Measurements from ENCODE around the gene FAM228B.
A peak's percentile ranks its signal among the peaks of the same experiment; 100 is the strongest.

FAM228B gene

DNA sequence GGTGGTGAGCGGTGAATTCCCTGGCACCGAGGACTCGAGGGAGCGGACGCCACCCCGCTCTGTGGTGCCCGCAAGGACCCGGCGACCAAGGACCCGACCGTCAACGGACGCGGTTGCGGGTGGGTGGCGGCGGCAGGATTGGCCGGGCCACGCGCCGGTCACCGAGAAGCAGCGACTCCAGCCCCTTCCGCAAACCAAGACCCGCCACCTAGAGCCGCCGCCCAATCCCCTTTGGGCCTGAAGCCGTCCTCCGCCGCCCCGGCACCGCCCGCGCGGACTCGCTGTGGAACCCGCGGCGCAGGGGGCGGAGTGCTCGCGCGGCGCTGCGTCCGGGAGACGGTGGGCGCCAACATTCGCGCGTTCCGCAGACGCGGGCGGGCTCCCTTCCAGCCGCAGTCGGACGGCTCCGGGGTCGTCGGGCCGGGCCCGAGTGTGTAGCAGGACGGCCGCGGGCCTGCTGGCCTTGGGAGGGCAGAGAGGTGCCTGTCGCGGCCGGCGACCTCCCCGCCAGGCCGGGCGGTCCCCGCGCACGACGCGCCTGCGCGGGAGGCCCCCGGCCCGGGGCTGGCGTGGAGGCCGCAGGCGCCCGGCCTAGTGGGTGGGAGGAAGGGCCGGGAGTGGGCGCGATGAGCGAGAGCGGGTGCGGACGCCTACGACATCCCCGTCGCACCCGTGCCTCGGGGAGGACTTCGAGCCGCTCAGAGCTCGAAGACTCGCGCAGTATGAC lies at the start of gene FAM228B, which contains the start of gene PFN4:
Gene FAM228B (plus strand): TSS at position 275 of the 727 bp plus-strand sequence. CDS start 893 bp downstream, outside the sequence.
Gene PFN4 (minus strand): TSS at position 140 of the 727 bp plus-strand sequence. CDS start 799 bp downstream, outside the sequence.
- Histone ChIP-seq H3K27me3 (replicated peaks; ENCODE audit: control insufficient read depth, insufficient read depth, low read length) (no peaks in the 10 kb centered on the region), H3K9ac (ENCODE audit: low read length) (peak within 1 kb of the TSS; percentile 95), H3K4me1 (ENCODE audit: control insufficient read depth, insufficient read depth, low read length) (peaks cover 18% of the 10 kb centered on the region), H3K4me3 (ENCODE audit: low read length) (peak within 1 kb of the TSS; percentile 94), H3K36me3 (ENCODE audit: control insufficient read depth, insufficient read depth, low read length, severe bottlenecking) (no peaks in the 10 kb centered on the region), H3K9me3 (ENCODE audit: control insufficient read depth, low read length) (no peaks in the 10 kb centered on the region)
- peak; percentile 94 for DNase-seq (ENCODE audit: low read depth)

DNA sequence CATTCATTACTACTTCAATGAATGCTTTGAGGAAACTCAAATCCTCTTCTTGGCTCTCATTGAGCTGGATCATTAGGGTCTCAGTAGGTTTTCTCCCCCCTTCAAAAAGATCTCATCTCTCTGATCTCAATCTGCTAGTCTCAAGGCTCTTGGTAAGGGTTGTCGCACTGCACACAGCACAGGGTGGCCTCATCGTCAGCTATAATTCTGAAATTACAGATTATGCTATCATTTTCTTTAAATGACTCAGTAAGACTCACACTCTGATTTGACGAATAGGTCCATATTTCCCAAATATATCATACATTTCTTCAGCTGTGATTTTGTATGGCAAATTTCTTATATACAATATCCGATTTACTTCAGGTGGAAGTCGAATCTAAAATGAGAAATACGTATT lies 49.5 kb upstream of the FAM228B start:
- Histone ChIP-seq H3K4me1 (ENCODE audit: control insufficient read depth, insufficient read depth, low read length) (peaks cover 13% of the 10 kb centered on the region), H3K36me3 (ENCODE audit: control insufficient read depth, insufficient read depth, low read length, severe bottlenecking) (peaks cover 45% of the 10 kb centered on the region), H3K27me3 (replicated peaks; ENCODE audit: control insufficient read depth, insufficient read depth, low read length) (no peaks in the 10 kb centered on the region), H3K9ac (ENCODE audit: low read length) (no peak overlapping the region), H3K4me3 (ENCODE audit: low read length) (no peak overlapping the region), H3K9me3 (ENCODE audit: control insufficient read depth, low read length) (no peaks in the 10 kb centered on the region)
- DNase-seq (ENCODE audit: low read depth), result no peak

- peaks cover 13% of the 10 kb centered on the region for H3K4me1 ChIP-seq (ENCODE audit: control insufficient read depth, insufficient read depth, low read length)
- no peaks in the 10 kb centered on the region for H3K9me3 ChIP-seq (ENCODE audit: control insufficient read depth, low read length)
- DNase-seq (ENCODE audit: low read depth), result peak; percentile 21
- no peaks in the 10 kb centered on the region for H3K27me3 ChIP-seq (replicated peaks; ENCODE audit: control insufficient read depth, insufficient read depth, low read length)
- peak overlapping the region; percentile 98 for H3K4me3 ChIP-seq (ENCODE audit: low read length)
- H3K36me3 ChIP-seq (ENCODE audit: control insufficient read depth, insufficient read depth, low read length, severe bottlenecking), result peaks cover 46% of the 10 kb centered on the region
- H3K9ac ChIP-seq (ENCODE audit: low read length), result peak overlapping the region; percentile 94
Measured at GRCh38 chr2:24075259-24075658, 48.0 kb upstream of the FAM228B start.

DNA sequence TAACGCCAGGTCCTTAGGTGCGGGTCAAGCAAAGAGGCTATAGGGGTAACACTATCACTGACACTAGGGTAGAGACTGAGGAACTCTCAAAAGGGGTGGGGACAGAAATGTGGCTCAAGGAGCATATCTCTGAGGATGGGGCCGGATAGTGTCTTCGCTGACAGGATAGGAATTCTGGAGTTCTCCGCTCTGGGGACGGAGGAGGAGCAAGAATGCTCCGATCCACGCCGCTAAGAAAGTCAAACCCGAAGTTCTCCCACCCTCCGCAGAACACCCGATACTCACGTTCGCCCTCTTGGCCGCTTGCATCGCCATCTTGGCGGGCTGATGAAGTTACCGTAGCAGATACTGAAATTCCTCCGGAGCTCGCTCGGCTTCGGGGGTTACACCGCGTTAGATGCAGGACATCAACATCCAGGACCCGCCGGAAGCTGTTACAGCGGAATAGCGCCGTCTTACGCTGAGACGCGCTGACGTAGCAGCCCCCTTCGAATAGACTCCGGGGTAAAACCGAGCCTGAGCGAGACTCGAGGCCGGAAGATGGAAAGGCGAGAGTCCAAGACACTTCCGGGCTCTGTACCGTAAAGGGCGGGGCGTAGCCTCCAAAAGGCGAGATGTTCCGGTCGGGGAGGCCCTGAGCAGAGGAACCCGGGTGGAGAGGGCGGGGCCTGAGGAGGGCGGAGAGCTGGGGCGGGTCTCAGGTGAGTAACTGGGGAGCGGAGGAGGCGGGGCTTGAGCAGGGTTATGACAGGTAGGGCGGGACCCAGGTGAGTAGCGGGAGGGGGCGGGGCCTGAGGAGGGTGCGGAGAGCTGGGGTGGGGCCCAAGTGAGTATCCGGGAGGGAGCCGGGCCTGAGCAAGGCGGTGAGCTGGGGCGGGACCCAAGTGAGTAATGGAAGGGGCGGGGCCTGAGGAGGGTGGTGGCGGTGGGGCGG lies 47.1 kb upstream of the FAM228B start, which contains the start of gene SF3B6:
Gene SF3B6 (minus strand): TSS at position 412 of the 934 bp plus-strand sequence. CDS start 97 bp downstream, at position 315.
- Histone ChIP-seq H3K36me3 (ENCODE audit: control insufficient read depth, insufficient read depth, low read length, severe bottlenecking) (peaks cover 41% of the 10 kb centered on the region), H3K9me3 (ENCODE audit: control insufficient read depth, low read length) (no peaks in the 10 kb centered on the region), H3K4me1 (ENCODE audit: control insufficient read depth, insufficient read depth, low read length) (peaks cover 13% of the 10 kb centered on the region), H3K27me3 (replicated peaks; ENCODE audit: control insufficient read depth, insufficient read depth, low read length) (no peaks in the 10 kb centered on the region), H3K9ac (ENCODE audit: low read length) (peak within 1 kb of the TSS; percentile 94), H3K4me3 (ENCODE audit: low read length) (peak within 1 kb of the TSS; percentile 98)
- DNase-seq (ENCODE audit: low read depth), result peak; percentile 98

DNA sequence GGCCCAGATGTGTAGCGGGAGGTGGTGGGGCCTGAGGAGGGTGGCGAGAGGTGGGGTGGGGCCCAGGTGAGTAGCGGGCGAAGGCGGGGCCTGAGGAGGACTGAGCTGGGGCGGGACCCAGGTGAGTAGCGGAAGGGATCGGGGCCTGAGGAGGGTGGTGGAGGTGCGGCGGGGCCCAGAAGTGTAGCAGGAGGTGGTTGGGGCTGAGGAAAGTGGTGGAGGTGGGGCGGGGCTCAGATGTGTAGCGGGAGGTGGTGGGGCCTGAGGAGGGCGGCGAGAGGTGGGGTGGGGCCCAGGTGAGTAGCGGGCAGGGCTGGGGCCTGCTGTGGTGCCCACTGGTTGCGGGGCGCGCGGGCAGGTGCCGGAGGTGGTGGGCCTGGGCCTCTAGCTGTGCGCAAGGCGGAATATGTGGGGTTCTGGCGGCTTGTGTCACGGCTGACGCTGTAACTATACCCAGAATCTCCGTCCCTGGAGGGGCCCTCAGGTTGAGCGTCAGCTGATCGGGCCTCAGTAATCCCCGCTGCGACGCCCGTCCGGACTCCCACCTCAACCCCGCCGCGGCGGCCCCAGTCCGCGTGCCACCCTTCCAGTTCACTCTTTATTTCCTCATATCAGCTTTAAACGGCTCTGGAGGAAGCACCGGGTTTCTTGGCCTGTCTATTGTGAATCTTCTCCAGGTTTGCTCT lies 46.3 kb upstream of the FAM228B start:
- Histone ChIP-seq H3K9me3 (ENCODE audit: control insufficient read depth, low read length) (no peaks in the 10 kb centered on the region), H3K9ac (ENCODE audit: low read length) (peak overlapping the region; percentile 83), H3K27me3 (replicated peaks; ENCODE audit: control insufficient read depth, insufficient read depth, low read length) (no peaks in the 10 kb centered on the region), H3K4me3 (ENCODE audit: low read length) (peak overlapping the region; percentile 98), H3K4me1 (ENCODE audit: control insufficient read depth, insufficient read depth, low read length) (peaks cover 13% of the 10 kb centered on the region), H3K36me3 (ENCODE audit: control insufficient read depth, insufficient read depth, low read length, severe bottlenecking) (peaks cover 40% of the 10 kb centered on the region)
- DNase-seq (ENCODE audit: low read depth), result peak; percentile 33

DNA sequence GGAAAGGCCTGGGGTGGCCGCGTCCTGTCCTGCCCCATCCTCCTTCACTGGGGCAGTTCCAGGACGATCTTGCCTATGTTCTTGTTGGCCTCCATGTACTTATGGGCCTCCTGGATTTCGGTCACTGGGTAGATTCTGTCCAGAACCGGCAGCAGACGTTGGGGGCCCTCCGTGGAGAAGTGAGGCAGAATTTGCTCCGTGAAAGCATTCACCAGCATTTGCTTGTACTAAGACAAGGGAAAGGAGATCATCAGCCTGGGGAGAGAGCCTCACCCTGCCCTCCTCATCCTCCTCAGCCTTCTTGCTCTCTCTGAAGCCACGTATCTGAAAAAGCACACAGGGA lies 45.8 kb upstream of the FAM228B start:
- no peaks in the 10 kb centered on the region for H3K9me3 ChIP-seq (ENCODE audit: control insufficient read depth, low read length)
- DNase-seq (ENCODE audit: low read depth), result peak; percentile 12

GRCh38 chr2:24077879-24078278 lies 45.4 kb upstream of the FAM228B start:
- Histone ChIP-seq H3K4me1 (ENCODE audit: control insufficient read depth, insufficient read depth, low read length) (peaks cover 14% of the 10 kb centered on the region), H3K9me3 (ENCODE audit: control insufficient read depth, low read length) (no peaks in the 10 kb centered on the region), H3K9ac (ENCODE audit: low read length) (peak overlapping the region; percentile 83), H3K27me3 (replicated peaks; ENCODE audit: control insufficient read depth, insufficient read depth, low read length) (no peaks in the 10 kb centered on the region), H3K4me3 (ENCODE audit: low read length) (peak overlapping the region; percentile 98), H3K36me3 (ENCODE audit: control insufficient read depth, insufficient read depth, low read length, severe bottlenecking) (peaks cover 40% of the 10 kb centered on the region)
- no peak for DNase-seq (ENCODE audit: low read depth)

More for the DNA sequence above, 45.8 kb upstream of the FAM228B start:
- peaks cover 13% of the 10 kb centered on the region for H3K4me1 ChIP-seq (ENCODE audit: control insufficient read depth, insufficient read depth, low read length)
- H3K9ac ChIP-seq (ENCODE audit: low read length), result peak overlapping the region; percentile 83
- no peaks in the 10 kb centered on the region for H3K27me3 ChIP-seq (replicated peaks; ENCODE audit: control insufficient read depth, insufficient read depth, low read length)
- peaks cover 40% of the 10 kb centered on the region for H3K36me3 ChIP-seq (ENCODE audit: control insufficient read depth, insufficient read depth, low read length, severe bottlenecking)
- peak overlapping the region; percentile 98 for H3K4me3 ChIP-seq (ENCODE audit: low read length)

GRCh38 chr2:24080701-24081100 lies 42.6 kb upstream of the FAM228B start:
- Histone ChIP-seq H3K36me3 (ENCODE audit: control insufficient read depth, insufficient read depth, low read length, severe bottlenecking) (peaks cover 27% of the 10 kb centered on the region), H3K9ac (ENCODE audit: low read length) (no peak overlapping the region), H3K9me3 (ENCODE audit: control insufficient read depth, low read length) (no peaks in the 10 kb centered on the region), H3K4me3 (ENCODE audit: low read length) (no peak overlapping the region), H3K27me3 (replicated peaks; ENCODE audit: control insufficient read depth, insufficient read depth, low read length) (no peaks in the 10 kb centered on the region), H3K4me1 (ENCODE audit: control insufficient read depth, insufficient read depth, low read length) (peaks cover 27% of the 10 kb centered on the region)
- DNase-seq (ENCODE audit: low read depth), result peak; percentile 23

- Histone ChIP-seq H3K4me3 (ENCODE audit: low read length) (peak overlapping the region; percentile 91), H3K9me3 (ENCODE audit: control insufficient read depth, low read length) (no peaks in the 10 kb centered on the region), H3K27me3 (replicated peaks; ENCODE audit: control insufficient read depth, insufficient read depth, low read length) (no peaks in the 10 kb centered on the region), H3K4me1 (ENCODE audit: control insufficient read depth, insufficient read depth, low read length) (peaks cover 21% of the 10 kb centered on the region), H3K36me3 (ENCODE audit: control insufficient read depth, insufficient read depth, low read length, severe bottlenecking) (peaks cover 27% of the 10 kb centered on the region), H3K9ac (ENCODE audit: low read length) (peak overlapping the region; percentile 94)
- no peak for DNase-seq (ENCODE audit: low read depth)
Measured at GRCh38 chr2:24082787-24083566, 40.3 kb upstream of the FAM228B start.

All from adipocyte (in vitro differentiated cells).